Hematopoietic multipotent progenitor cell treated with erythropoietin and hydrocortisone succinate and interleukin-3 and kit ligand, for 15 days (in vitro differentiated cells): Measurements from ENCODE around the gene METTL8.
"Not testable (repeated sequence)": the region's sequence is repeated elsewhere in the genome, so short reads cannot be mapped to it uniquely, and the experiment has no call there.

Experiments
- DNase-seq: peaks from one replicate; pipeline ENCODE4 v3.0.0-alpha.2; 2015; ENCODE audit warnings: low spot score

The METTL8 gene

GRCh38 chr2:171342067-171342413 lies 91.8 kb downstream of the METTL8 start:
- no peak for DNase-seq

GRCh38 chr2:171341394-171342066 lies 92.3 kb downstream of the METTL8 start:
- no peak for DNase-seq

GRCh38 chr2:171334946-171335345 lies 98.8 kb downstream of the METTL8 start:
- no peak for DNase-seq

GRCh38 chr2:171334171-171334570 lies 99.6 kb downstream of the METTL8 start:
- no peak for DNase-seq

GRCh38 chr2:171330155-171330956 lies 103.4 kb downstream of the METTL8 start:
- no peak for DNase-seq

GRCh38 chr2:171327043-171327496 lies 106.7 kb downstream of the METTL8 start:
- no peak for DNase-seq

GRCh38 chr2:171325886-171326585 lies 107.8 kb downstream of the METTL8 start:
- DNase-seq = no peak

- DNase-seq = no peak
Measured at GRCh38 chr2:171323971-171324528, 109.7 kb downstream of the METTL8 start.

- no peak for DNase-seq
Measured at GRCh38 chr2:171322928-171323327, 110.9 kb downstream of the METTL8 start.

GRCh38 chr2:171320731-171321130 lies 113.1 kb downstream of the METTL8 start:
- DNase-seq = no peak

GRCh38 chr2:171320208-171320621 lies 113.6 kb downstream of the METTL8 start:
- DNase-seq = no peak

- no peak for DNase-seq
Measured at GRCh38 chr2:171319164-171319810, 114.5 kb downstream of the METTL8 start.

GRCh38 chr2:171318463-171318934 lies 115.3 kb downstream of the METTL8 start:
- no peak for DNase-seq

GRCh38 chr2:171317492-171318125 lies 116.2 kb downstream of the METTL8 start:
- DNase-seq = no peak

GRCh38 chr2:171316755-171317337 lies 116.9 kb downstream of the METTL8 start:
- DNase-seq = no peak

GRCh38 chr2:171316220-171316619 lies 117.6 kb downstream of the METTL8 start:
- DNase-seq = no peak

- no peak for DNase-seq
Measured at GRCh38 chr2:171315781-171316180, 118.0 kb downstream of the METTL8 start.

GRCh38 chr2:171312182-171312581 lies 121.6 kb downstream of the METTL8 start:
- not testable (repeated sequence) for DNase-seq

- not testable (repeated sequence) for DNase-seq
Measured at GRCh38 chr2:171311589-171311988, 122.2 kb downstream of the METTL8 start.

- no peak for DNase-seq
Measured at GRCh38 chr2:171310889-171311288, 122.9 kb downstream of the METTL8 start.
